ENCODE results near the gene IGSF21.

IGSF21 gene

GRCh38 chr1:18243503-18244175, 136.0 kb downstream of the IGSF21 start:
- Histone ChIP-seq H3K27ac (no peak overlapping the region), H3K4me3 (no peak overlapping the region)

- Histone ChIP-seq H3K4me3 (no peak overlapping the region), H3K27ac (no peak overlapping the region)
Measured at GRCh38 chr1:18244762-18245161, 137.2 kb downstream of the IGSF21 start.

- H3K27ac ChIP-seq = no peak overlapping the region
- H3K4me3 ChIP-seq = no peak overlapping the region
Measured at GRCh38 chr1:18245647-18246046, 138.0 kb downstream of the IGSF21 start.

GRCh38 chr1:18246543-18246942, 138.9 kb downstream of the IGSF21 start:
- no peak overlapping the region for H3K27ac ChIP-seq
- H3K4me3 ChIP-seq = no peak overlapping the region

- Histone ChIP-seq H3K27ac (no peak overlapping the region), H3K4me3 (no peak overlapping the region)
Measured at GRCh38 chr1:18247151-18247550, 139.6 kb downstream of the IGSF21 start.

GRCh38 chr1:18249631-18250030, 142.0 kb downstream of the IGSF21 start:
- Histone ChIP-seq H3K4me3 (no peak overlapping the region), H3K27ac (no peak overlapping the region)

GRCh38 chr1:18253093-18253492, 145.5 kb downstream of the IGSF21 start:
- Histone ChIP-seq H3K27ac (no peak overlapping the region), H3K4me3 (no peak overlapping the region)

- Histone ChIP-seq H3K4me3 (no peak overlapping the region), H3K27ac (no peak overlapping the region)
Measured at GRCh38 chr1:18256282-18257235, 149.0 kb downstream of the IGSF21 start.

- no peak overlapping the region for H3K4me3 ChIP-seq
- no peak overlapping the region for H3K27ac ChIP-seq
Measured at GRCh38 chr1:18257778-18258177, 150.2 kb downstream of the IGSF21 start.

- Histone ChIP-seq H3K27ac (no peak overlapping the region), H3K4me3 (no peak overlapping the region)
Measured at GRCh38 chr1:18261891-18262290, 154.3 kb downstream of the IGSF21 start.

GRCh38 chr1:18262726-18263125, 155.1 kb downstream of the IGSF21 start:
- no peak overlapping the region for H3K27ac ChIP-seq
- no peak overlapping the region for H3K4me3 ChIP-seq

- Histone ChIP-seq H3K27ac (no peak overlapping the region), H3K4me3 (no peak overlapping the region)
Measured at GRCh38 chr1:18263547-18264120, 156.0 kb downstream of the IGSF21 start.

GRCh38 chr1:18264450-18265039, 156.9 kb downstream of the IGSF21 start:
- H3K4me3 ChIP-seq = no peak overlapping the region
- H3K27ac ChIP-seq = no peak overlapping the region

GRCh38 chr1:18265641-18266040, 158.0 kb downstream of the IGSF21 start:
- H3K4me3 ChIP-seq = no peak overlapping the region
- no peak overlapping the region for H3K27ac ChIP-seq

- Histone ChIP-seq H3K4me3 (no peak overlapping the region), H3K27ac (no peak overlapping the region)
Measured at GRCh38 chr1:18266391-18266790, 158.8 kb downstream of the IGSF21 start.

- H3K27ac ChIP-seq = no peak overlapping the region
- no peak overlapping the region for H3K4me3 ChIP-seq
Measured at GRCh38 chr1:18271336-18271735, 163.7 kb downstream of the IGSF21 start.

- H3K4me3 ChIP-seq = no peak overlapping the region
- no peak overlapping the region for H3K27ac ChIP-seq
Measured at GRCh38 chr1:18278946-18279345, 171.3 kb downstream of the IGSF21 start.

- H3K4me3 ChIP-seq = no peak overlapping the region
- no peak overlapping the region for H3K27ac ChIP-seq
Measured at GRCh38 chr1:18279351-18280074, 171.9 kb downstream of the IGSF21 start.

GRCh38 chr1:18280956-18281355, 173.4 kb downstream of the IGSF21 start:
- H3K27ac ChIP-seq = no peak overlapping the region
- no peak overlapping the region for H3K4me3 ChIP-seq

Measured in skin epidermis (tissue), 12 donors.